Liver (tissue), 9 donors: ENCODE data around the gene WDR44. TPM values are rescaled to one million over a fixed set of nuclear protein-coding genes. Genes with fewer than 3 reads are reported as not detected.
"Not testable (repeated sequence)": the region's sequence is repeated elsewhere in the genome, so short reads cannot be mapped to it uniquely, and the experiment has no call there.

ENCODE experiments used
- DNase-seq: peaks from one replicate; pipeline ENCODE4 v3.0.0-alpha.2; 2017; ENCODE audit warnings: low spot score
- H3K27ac ChIP-seq, 2 donors: one replicate each; pipeline ENCODE4 v1.7.0; 2013; ENCODE audit warnings: inconsistent platforms in 2 of 2, low read length in 2 of 2, control low read depth in 1 of 2, low read depth in 1 of 2, mild to moderate bottlenecking in 1 of 2
- H3K27me3 ChIP-seq, 4 donors: one replicate each; pipeline versions ENCODE4 v1.6.1 to v1.7.0; 2013; ENCODE audit warnings: low read length in 3 of 4, inconsistent platforms in 1 of 4, mild to moderate bottlenecking in 1 of 4, moderate library complexity in 1 of 4; ENCODE audit not compliant: control insufficient read depth in 4 of 4, insufficient read depth in 4 of 4
- H3K36me3 ChIP-seq, 4 donors: one replicate each; pipeline versions ENCODE4 v1.6.1 to v1.7.0; 2013; ENCODE audit warnings: low read length in 3 of 4, mild to moderate bottlenecking in 3 of 4, low read depth in 1 of 4, moderate library complexity in 1 of 4; ENCODE audit not compliant: control insufficient read depth in 4 of 4, insufficient read depth in 3 of 4
- H3K4me1 ChIP-seq, 4 donors: one replicate each; pipeline versions ENCODE4 v1.6.1 to v1.7.0; 2013; ENCODE audit warnings: low read length in 3 of 4, mild to moderate bottlenecking in 3 of 4, moderate library complexity in 1 of 4; ENCODE audit not compliant: control insufficient read depth in 4 of 4, insufficient read depth in 4 of 4
- H3K4me3 ChIP-seq, 3 donors: one replicate each; pipeline versions ENCODE4 v1.6.1 to v1.7.0; 2013; ENCODE audit warnings: low read length in 3 of 3, control low read depth in 1 of 3, low read depth in 1 of 3, mild to moderate bottlenecking in 1 of 3
- H3K9ac ChIP-seq, 2 donors: one replicate each; pipeline ENCODE4 v1.7.0; 2013; ENCODE audit warnings: low read length in 2 of 2, mild to moderate bottlenecking in 2 of 2, moderate library complexity in 2 of 2, control low read depth in 1 of 2, low read depth in 1 of 2
- H3K9me3 ChIP-seq, 4 donors: one replicate each; pipeline versions ENCODE4 v1.6.1 to v1.7.0; 2013; ENCODE audit warnings: low read length in 3 of 4; ENCODE audit not compliant: control insufficient read depth in 4 of 4
- EGR1 ChIP-seq, 2 donors: IDR thresholded peaks; 2 replicates each; pipeline ENCODE4 v1.6.1; 2016 to 2018; ENCODE audit warnings: antibody characterized with exemption in 2 of 2, low read depth in 2 of 2
- FOXA1 ChIP-seq: IDR thresholded peaks from 2 replicates; pipeline ENCODE4 v1.6.1; 2016; ENCODE audit warnings: antibody characterized with exemption
- HNF4G ChIP-seq: IDR thresholded peaks from 2 replicates; pipeline ENCODE4 v1.6.1; 2016; ENCODE audit warnings: antibody characterized with exemption
- RAD21 ChIP-seq, 2 donors: IDR thresholded peaks; 2 replicates each; pipeline ENCODE4 v1.6.1; 2016; ENCODE audit warnings: antibody characterized with exemption in 2 of 2, mild to moderate bottlenecking in 2 of 2
- TAF1 ChIP-seq: conservative IDR thresholded peaks from 2 replicates; pipeline ENCODE4 v1.6.1; 2016; ENCODE audit warnings: antibody characterized with exemption, mild to moderate bottlenecking
- YY1 ChIP-seq: IDR thresholded peaks from 2 replicates; pipeline ENCODE4 v1.6.1; 2016; ENCODE audit warnings: antibody characterized with exemption, mild to moderate bottlenecking
- WGBS: extraction: QIAGEN DNeasy Blood & Tissue Kit; methylation state at CpG from one replicate; pipeline ENCODE4 v1.1.7; 2013; 5-methylcytosine and 5-hydroxymethylcytosine counted together
- polyA plus RNA-seq, 2 donors: library from polyadenylated mRNA; stranded (reverse) in 1 of 2; unstranded in 1 of 2; fragments of 200-250 nt in 1 of 2; fragments of >200 nt in 1 of 2; fragmentation: Nextera tagmentation in 1 of 2; extraction: Ambion mirVana in 1 of 2; gene quantifications; one replicate each; pipeline versions ENCODE4 v1.2.1 to v1.2.3, GENCODE V29; 2013 to 2015
- total RNA-seq, 2 donors: library from RNA; depleted of rRNA; stranded (reverse); fragments of >200 nt; gene quantifications; one replicate each; pipeline ENCODE4 v1.2.3, GENCODE V29; 2014
- TF ChIP-seq, protein P1 (sequence below): IDR thresholded peaks from 2 replicates; pipeline ENCODE4 v1.6.1; 2016; ENCODE audit warnings: antibody characterized with exemption, mild to moderate bottlenecking
- TF ChIP-seq, protein P2 (sequence below): IDR thresholded peaks from 2 replicates; pipeline ENCODE4 v1.6.1; 2016; ENCODE audit warnings: antibody characterized with exemption
- donor health status: healthy.
- donor health status: healthy.
- donor health status: healthy.
- donor health status: healthy.
- donor health status: healthy.

The WDR44 gene
- total and polyA plus RNA-seq, 4 donors: 3.9 to 7.5 (median 5.5) TPM

DNA sequence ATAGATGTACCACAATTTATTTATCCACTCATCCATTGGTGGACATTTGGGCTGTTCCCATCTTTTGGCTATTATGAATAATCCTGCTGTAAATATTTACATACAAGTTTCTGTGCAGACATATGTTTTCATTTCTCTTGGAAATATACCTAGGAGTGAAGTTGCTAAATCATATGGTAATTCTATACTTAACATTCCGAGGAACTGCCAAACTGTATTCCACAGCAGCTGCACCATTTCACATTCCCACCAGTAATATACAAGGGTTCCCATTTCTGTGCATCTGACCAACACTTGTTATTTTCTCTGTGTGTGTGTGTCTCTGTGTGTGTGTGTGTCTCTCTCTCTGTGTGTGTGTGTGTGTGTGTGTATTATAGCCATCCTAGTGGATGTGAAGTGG lies 134.3 kb downstream of the WDR44 start:
- H3K4me1 ChIP-seq: no peaks in the 10 kb centered on the region
- no peak for TF ChIP-seq RAD21 (IDR thresholded peaks at IDR 0.05)
- no peak for TF ChIP-seq TAF1
- TF ChIP-seq YY1: no peak
- TF ChIP-seq, protein P1, sequence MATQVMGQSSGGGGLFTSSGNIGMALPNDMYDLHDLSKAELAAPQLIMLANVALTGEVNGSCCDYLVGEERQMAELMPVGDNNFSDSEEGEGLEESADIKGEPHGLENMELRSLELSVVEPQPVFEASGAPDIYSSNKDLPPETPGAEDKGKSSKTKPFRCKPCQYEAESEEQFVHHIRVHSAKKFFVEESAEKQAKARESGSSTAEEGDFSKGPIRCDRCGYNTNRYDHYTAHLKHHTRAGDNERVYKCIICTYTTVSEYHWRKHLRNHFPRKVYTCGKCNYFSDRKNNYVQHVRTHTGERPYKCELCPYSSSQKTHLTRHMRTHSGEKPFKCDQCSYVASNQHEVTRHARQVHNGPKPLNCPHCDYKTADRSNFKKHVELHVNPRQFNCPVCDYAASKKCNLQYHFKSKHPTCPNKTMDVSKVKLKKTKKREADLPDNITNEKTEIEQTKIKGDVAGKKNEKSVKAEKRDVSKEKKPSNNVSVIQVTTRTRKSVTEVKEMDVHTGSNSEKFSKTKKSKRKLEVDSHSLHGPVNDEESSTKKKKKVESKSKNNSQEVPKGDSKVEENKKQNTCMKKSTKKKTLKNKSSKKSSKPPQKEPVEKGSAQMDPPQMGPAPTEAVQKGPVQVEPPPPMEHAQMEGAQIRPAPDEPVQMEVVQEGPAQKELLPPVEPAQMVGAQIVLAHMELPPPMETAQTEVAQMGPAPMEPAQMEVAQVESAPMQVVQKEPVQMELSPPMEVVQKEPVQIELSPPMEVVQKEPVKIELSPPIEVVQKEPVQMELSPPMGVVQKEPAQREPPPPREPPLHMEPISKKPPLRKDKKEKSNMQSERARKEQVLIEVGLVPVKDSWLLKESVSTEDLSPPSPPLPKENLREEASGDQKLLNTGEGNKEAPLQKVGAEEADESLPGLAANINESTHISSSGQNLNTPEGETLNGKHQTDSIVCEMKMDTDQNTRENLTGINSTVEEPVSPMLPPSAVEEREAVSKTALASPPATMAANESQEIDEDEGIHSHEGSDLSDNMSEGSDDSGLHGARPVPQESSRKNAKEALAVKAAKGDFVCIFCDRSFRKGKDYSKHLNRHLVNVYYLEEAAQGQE: no peak
- TF ChIP-seq, protein P2, sequence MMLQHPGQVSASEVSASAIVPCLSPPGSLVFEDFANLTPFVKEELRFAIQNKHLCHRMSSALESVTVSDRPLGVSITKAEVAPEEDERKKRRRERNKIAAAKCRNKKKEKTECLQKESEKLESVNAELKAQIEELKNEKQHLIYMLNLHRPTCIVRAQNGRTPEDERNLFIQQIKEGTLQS: no peak
- no peak for TF ChIP-seq FOXA1
- TF ChIP-seq HNF4G: no peak
- no peak overlapping the region for H3K9ac ChIP-seq
- no peak overlapping the region for H3K27ac ChIP-seq
- 98% methylated on average over 1 of the region's 1 CpG for WGBS
- no peaks in the 10 kb centered on the region for H3K27me3 ChIP-seq
- H3K9me3 ChIP-seq: no peaks in the 10 kb centered on the region
- no peak overlapping the region for H3K4me3 ChIP-seq
- no peaks in the 10 kb centered on the region for H3K36me3 ChIP-seq
- DNase-seq: no peak

DNA sequence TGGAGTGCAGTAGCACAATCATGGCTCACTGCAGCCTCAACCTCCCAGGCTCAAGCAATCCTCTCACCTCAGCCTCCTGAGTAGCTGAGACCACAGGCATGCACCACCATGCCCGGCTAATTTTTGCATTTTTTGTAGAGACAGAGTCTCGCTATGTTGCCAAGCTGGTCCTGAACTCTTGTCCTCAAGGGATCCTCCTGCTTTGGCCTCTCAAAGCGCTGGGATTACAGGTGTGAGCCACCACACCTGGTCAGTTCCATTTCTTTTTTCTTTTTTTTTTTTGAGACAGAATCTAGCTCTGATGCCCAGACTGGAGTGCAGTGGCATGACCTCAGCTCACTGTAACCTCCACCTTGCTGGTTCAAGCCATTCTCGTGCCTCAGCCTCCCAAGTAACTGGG lies 136.5 kb downstream of the WDR44 start:
- 97% methylated on average over 4 of the region's 4 CpGs for WGBS
- not testable (repeated sequence) for H3K4me3 ChIP-seq, DNase-seq, H3K4me1 ChIP-seq, H3K27me3 ChIP-seq, H3K36me3 ChIP-seq, H3K27ac ChIP-seq, H3K9me3 ChIP-seq, H3K9ac ChIP-seq

DNA sequence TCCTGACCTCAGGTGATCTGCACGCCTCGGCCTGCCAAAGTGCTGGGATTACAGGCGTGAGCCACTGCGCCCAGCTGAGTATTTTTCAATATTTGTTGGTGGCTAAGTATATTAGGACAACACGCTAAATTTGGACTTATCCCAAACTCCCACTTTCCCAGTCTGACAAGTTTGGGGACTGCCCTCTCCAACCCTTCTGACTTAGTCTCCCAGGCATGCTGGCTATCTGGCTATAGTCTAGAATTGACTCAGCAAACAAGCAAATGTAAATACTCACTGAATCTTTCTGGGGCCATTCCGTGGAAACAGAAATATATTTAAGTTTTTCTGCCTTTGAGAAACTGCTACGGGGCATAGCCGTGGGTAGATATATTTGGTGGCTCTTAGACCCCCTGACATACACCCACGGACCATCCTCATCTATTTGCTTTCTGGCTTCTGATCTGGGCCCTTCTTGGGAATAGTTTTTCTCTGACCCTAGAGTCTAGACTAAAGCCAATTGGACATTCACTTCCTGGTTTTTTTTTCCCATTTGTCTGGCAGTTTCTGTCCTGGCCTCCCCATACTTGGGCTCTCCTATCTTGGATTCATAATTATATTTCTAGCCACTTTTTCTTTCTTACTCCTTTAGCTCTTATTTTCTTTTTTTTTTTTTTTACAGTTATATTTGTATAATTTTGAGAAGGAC lies 138.5 kb downstream of the WDR44 start:
- Histone ChIP-seq H3K9me3 (no peaks in the 10 kb centered on the region), H3K27ac (no peak overlapping the region), H3K27me3 (no peaks in the 10 kb centered on the region), H3K36me3 (no peaks in the 10 kb centered on the region), H3K4me1 (no peaks in the 10 kb centered on the region), H3K4me3 (no peak overlapping the region), H3K9ac (no peak overlapping the region)
- 68% methylated on average over 9 of the region's 9 CpGs for WGBS
- DNase-seq: no peak
- no peak for TF ChIP-seq TAF1
- no peak for TF ChIP-seq YY1
- TF ChIP-seq, protein P1: no peak
- no peak for TF ChIP-seq EGR1 (IDR thresholded peaks at IDR 0.05; ENCODE audit: low read depth in 2 of 2)

DNA sequence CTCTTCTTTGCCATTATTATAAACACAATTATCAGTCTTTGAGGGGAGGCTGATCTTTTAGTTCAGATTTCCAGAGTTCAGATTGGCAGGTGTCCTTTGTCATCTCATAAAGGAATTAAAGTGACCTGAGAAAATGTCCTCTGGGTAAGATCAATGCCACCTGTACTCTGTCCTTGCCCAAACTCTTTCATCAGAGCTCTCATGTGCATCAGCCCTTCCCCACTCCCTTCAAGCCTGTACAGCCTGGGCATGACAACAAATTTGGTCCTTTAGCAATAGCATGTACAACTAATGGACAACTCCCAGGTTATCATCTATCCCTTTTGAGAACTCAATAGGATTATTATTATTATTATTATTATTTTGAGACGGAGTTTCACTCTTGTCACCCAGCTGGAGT lies 140.8 kb downstream of the WDR44 start:
- not testable (repeated sequence) for H3K9ac ChIP-seq, H3K27ac ChIP-seq, H3K9me3 ChIP-seq, H3K27me3 ChIP-seq, H3K4me1 ChIP-seq, H3K4me3 ChIP-seq, DNase-seq, H3K36me3 ChIP-seq
- 91% methylated on average over 1 of the region's 1 CpG for WGBS
